B cell (primary cell): ENCODE measurements around the gene DOCK7. TPM values are rescaled to one million over a fixed set of nuclear protein-coding genes. Genes with fewer than 3 reads are reported as not detected.

Source experiments
- ATAC-seq: fragments of 200-7000 bp; cut with Tn5 transposase; one replicate; pipeline ENCODE4 v1.10.0; 2021; ENCODE audit warnings: low read depth, mild to moderate bottlenecking, moderate number of reproducible peaks, moderate library complexity
- CTCF ChIA-PET: fragments of 350-600 bp; sonication (Branson Sonifier 250); formaldehyde crosslinking; loops from one replicate; lab custom pipeline; 2021; ENCODE audit warnings: antibody characterized with exemption, inconsistent platforms; lab: Charles Lee
- POLR2A ChIA-PET: fragments of 350-600 bp; sonication (Branson Sonifier 250); formaldehyde crosslinking; loops from one replicate; lab custom pipeline; 2021; ENCODE audit warnings: antibody characterized with exemption; lab: Charles Lee
- DNase-seq: peaks from one replicate; pipeline ENCODE4 v3.0.0; 2013
- H2AFZ ChIP-seq: 2 replicates; pipeline ENCODE4 v1.6.1; 2012; ENCODE audit warnings: mild to moderate bottlenecking, low read depth, low read length; ENCODE audit not compliant: insufficient read depth, poor library complexity, severe bottlenecking
- H3K27ac ChIP-seq, 2 donors: 1 replicate in 1 of 2; 2 replicates in 1 of 2; pipeline ENCODE4 v1.5.1; 2012 to 2013; ENCODE audit warnings: low read length in 2 of 2, mild to moderate bottlenecking in 2 of 2, moderate library complexity in 1 of 2
- H3K27me3 ChIP-seq, 4 experiments: fragments of 200-600 bp in 1 of 4; sonication (generic) in 1 of 4; replicated peaks in 1 of 4; 1 replicate in 2 of 4; 2 replicates in 2 of 4; pipeline versions ENCODE4 v1.6.1 to v1.7.0; 2013 to 2016; ENCODE audit warnings: low read length in 3 of 4, mild to moderate bottlenecking in 2 of 4, mixed read lengths in 1 of 4, moderate library complexity in 1 of 4; ENCODE audit not compliant: insufficient read depth in 4 of 4, control insufficient read depth in 3 of 4; ENCODE audit errors: control extremely low read depth in 1 of 4
- H3K36me3 ChIP-seq, 2 experiments: replicated peaks in 1 of 2; 1 replicate in 1 of 2; 2 replicates in 1 of 2; pipeline versions ENCODE4 v1.6.1 to v1.7.1; 2013; ENCODE audit warnings: low read length in 1 of 2; ENCODE audit not compliant: insufficient read depth in 2 of 2, control insufficient read depth in 1 of 2; ENCODE audit errors: control extremely low read depth in 1 of 2, extremely low read depth in 1 of 2
- H3K4me1 ChIP-seq, 2 donors: fragments of 200-600 bp in 1 of 2; sonication (generic) in 1 of 2; 1 replicate in 1 of 2; 2 replicates in 1 of 2; pipeline versions ENCODE4 v1.5.1 to v1.6.1; 2013 to 2017; ENCODE audit warnings: low read length in 2 of 2; ENCODE audit not compliant: control insufficient read depth in 2 of 2, insufficient read depth in 2 of 2
- H3K4me2 ChIP-seq: replicated peaks from 2 replicates; pipeline ENCODE3; 2012; ENCODE audit warnings: mild to moderate bottlenecking, low read depth, low read length; ENCODE audit not compliant: poor library complexity, severe bottlenecking
- H3K4me3 ChIP-seq, 5 experiments: fragments of 200-600 bp in 1 of 5; sonication (generic) in 1 of 5; 1 replicate in 3 of 5; 2 replicates in 2 of 5; pipeline versions ENCODE4 v1.5.1 to v1.7.0; 2011 to 2016; ENCODE audit warnings: low read length in 4 of 5, mild to moderate bottlenecking in 4 of 5, low read depth in 2 of 5, control low read depth in 1 of 5, moderate library complexity in 1 of 5; ENCODE audit not compliant: insufficient read depth in 1 of 5; ENCODE audit errors: control extremely low read depth in 1 of 5, extremely low read depth in 1 of 5
- H3K79me2 ChIP-seq: fragments of 200-600 bp; sonication (generic); one replicate; pipeline ENCODE4 v1.6.0; 2016; ENCODE audit warnings: low read length; ENCODE audit not compliant: control insufficient read depth, insufficient read depth
- H3K9ac ChIP-seq: fragments of 200-600 bp; sonication (generic); 2 replicates; pipeline ENCODE4 v1.6.1; 2017; ENCODE audit warnings: mild to moderate bottlenecking, low read length, moderate library complexity
- H3K9me3 ChIP-seq, 3 donors: one replicate each; pipeline versions ENCODE4 v1.6.1 to v1.7.1; 2013; ENCODE audit warnings: low read length in 2 of 3; ENCODE audit not compliant: control insufficient read depth in 2 of 3, insufficient read depth in 1 of 3; ENCODE audit errors: control extremely low read depth in 1 of 3
- H4K20me1 ChIP-seq: 2 replicates; pipeline ENCODE4 v1.6.0; 2012; ENCODE audit warnings: mild to moderate bottlenecking, low read length; ENCODE audit not compliant: insufficient read depth, control insufficient read depth, poor library complexity, severe bottlenecking
- H3K27ac Mint-ChIP-seq: one replicate; pipeline ENCODE4 v1.8.0; 2021; ENCODE audit warnings: mixed read lengths
- H3K27me3 Mint-ChIP-seq: one replicate; pipeline ENCODE4 v1.8.0; 2021; ENCODE audit warnings: mixed read lengths
- H3K4me1 Mint-ChIP-seq: one replicate; pipeline ENCODE4 v1.8.0; 2021; ENCODE audit warnings: mixed read lengths
- H3K4me3 Mint-ChIP-seq: one replicate; pipeline ENCODE4 v1.8.0; 2021; ENCODE audit warnings: mixed read lengths
- H3K9me3 Mint-ChIP-seq: one replicate; pipeline ENCODE4 v1.8.0; 2022; ENCODE audit warnings: mixed read lengths; ENCODE audit not compliant: insufficient read depth
- EZH2 ChIP-seq: IDR thresholded peaks from 2 replicates; pipeline ENCODE4 v1.6.1; 2012; ENCODE audit warnings: borderline replicate concordance, low read depth, mild to moderate bottlenecking, moderate library complexity, low read length; ENCODE audit not compliant: insufficient read depth, poor library complexity, severe bottlenecking
- WGBS: methylation state at CpG from one replicate; pipeline ENCODE4 v1.1.5; 2013; ENCODE audit warnings: missing lambda C conversion rate; ENCODE audit not compliant: insufficient coverage; 5-methylcytosine and 5-hydroxymethylcytosine counted together
- intact Hi-C: fragments of 100-400 bp; cut with micrococcal nuclease; formaldehyde crosslinking; loops from one replicate; pipeline ENCODE4 v1.10.0; 2022
- polyA plus RNA-seq: library from polyadenylated mRNA; depleted of rRNA; stranded (reverse); fragments of >200 nt; gene quantifications from 2 replicates; pipeline ENCODE4 v1.2.3, GENCODE V29; 2012
- total RNA-seq, 2 donors: library from RNA; stranded (reverse); fragments of 120-200 nt in 1 of 2; gene quantifications; 1 replicate in 1 of 2; 2 replicates in 1 of 2; pipeline versions ENCODE4 v1.2.3 to v1.2.4, GENCODE V29; 2013 to 2022
- TF ChIP-seq, protein P1 (sequence below): fragments of 200-600 bp; IDR thresholded peaks from one replicate; pipeline ENCODE4 v1.8.0; 2022; ENCODE audit warnings: antibody characterized with exemption, mild to moderate bottlenecking

DOCK7 gene
- total and polyA plus RNA-seq, 2 donors (not counting 1 experiment from before 2014, with no cell fraction given), result 3.6 to 20.5 TPM

GRCh38 chr1:62436039-62436465 lies 252.1 kb downstream of the DOCK7 start:
- Mint-ChIP-seq H3K4me3 (peak overlapping the region; percentile 98), H3K27me3 (no peaks in the 10 kb centered on the region), H3K9me3 (no peaks in the 10 kb centered on the region), H3K4me1 (peaks cover 44% of the 10 kb centered on the region), H3K27ac (peak overlapping the region; percentile 100)
- H3K9ac ChIP-seq, result peak overlapping the region; percentile 95
- CTCF ChIA-PET, result interaction anchor here (1.0 to 1.4 kb wide), 4 partner anchors 14 to 365 kb away, joined by 3 to 5 read pairs (median 3); no protein-coding TSS in a partner anchor
- TF ChIP-seq EZH2, result no peak
- TF ChIP-seq, protein P1, sequence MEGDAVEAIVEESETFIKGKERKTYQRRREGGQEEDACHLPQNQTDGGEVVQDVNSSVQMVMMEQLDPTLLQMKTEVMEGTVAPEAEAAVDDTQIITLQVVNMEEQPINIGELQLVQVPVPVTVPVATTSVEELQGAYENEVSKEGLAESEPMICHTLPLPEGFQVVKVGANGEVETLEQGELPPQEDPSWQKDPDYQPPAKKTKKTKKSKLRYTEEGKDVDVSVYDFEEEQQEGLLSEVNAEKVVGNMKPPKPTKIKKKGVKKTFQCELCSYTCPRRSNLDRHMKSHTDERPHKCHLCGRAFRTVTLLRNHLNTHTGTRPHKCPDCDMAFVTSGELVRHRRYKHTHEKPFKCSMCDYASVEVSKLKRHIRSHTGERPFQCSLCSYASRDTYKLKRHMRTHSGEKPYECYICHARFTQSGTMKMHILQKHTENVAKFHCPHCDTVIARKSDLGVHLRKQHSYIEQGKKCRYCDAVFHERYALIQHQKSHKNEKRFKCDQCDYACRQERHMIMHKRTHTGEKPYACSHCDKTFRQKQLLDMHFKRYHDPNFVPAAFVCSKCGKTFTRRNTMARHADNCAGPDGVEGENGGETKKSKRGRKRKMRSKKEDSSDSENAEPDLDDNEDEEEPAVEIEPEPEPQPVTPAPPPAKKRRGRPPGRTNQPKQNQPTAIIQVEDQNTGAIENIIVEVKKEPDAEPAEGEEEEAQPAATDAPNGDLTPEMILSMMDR, result no peak
- peak overlapping the region; percentile 97 for H3K27ac ChIP-seq
- DNase-seq (no peak), ATAC-seq (no peak)
- peak overlapping the region; percentile 96 for H2AFZ ChIP-seq
- peak overlapping the region; percentile 91 for H3K4me2 ChIP-seq
- H3K4me3 ChIP-seq, result peak overlapping the region; percentile 63 to 98 (median 97)
- no peaks in the 10 kb centered on the region for H3K9me3 ChIP-seq
- intact Hi-C loops, result loop anchor here (1.0 to 5.0 kb wide), 6 partner anchors 251 to 1359 kb away; partner anchors contain the start of genes ATG4C, DOCK7, PATJ and PGM1
- no peaks in the 10 kb centered on the region for H3K36me3 ChIP-seq
- H4K20me1 ChIP-seq, result peaks cover 7% of the 10 kb centered on the region
- POLR2A ChIA-PET, result no interaction called here
- no peaks in the 10 kb centered on the region for H3K27me3 ChIP-seq
- H3K79me2 ChIP-seq, result peaks cover 34% of the 10 kb centered on the region
- under 1% methylated on average over 45 of the region's 45 CpGs for WGBS
- H3K4me1 ChIP-seq, result peaks cover 20 to 27% of the 10 kb centered on the region in 2 donors
